Lower lobe of right lung (tissue), 2 donors: ENCODE measurements around the gene TARS3. TPM values are rescaled to one million over a fixed set of nuclear protein-coding genes. Genes with fewer than 3 reads are reported as not detected.
A peak's percentile ranks its signal among the peaks of the same experiment; 100 is the strongest.

ENCODE experiments used
- ATAC-seq, 2 donors: fragments of 200-7000 bp; cut with Tn5 transposase; one replicate each; pipeline ENCODE4 v1.9.1; 2020 to 2022; ENCODE audit warnings: mild to moderate bottlenecking in 2 of 2, moderate library complexity in 2 of 2
- DNase-seq: peaks from one replicate; pipeline ENCODE4 v3.0.0-alpha.2; 2020
- H3K27ac ChIP-seq: fragments of 200-600 bp; one replicate; pipeline ENCODE4 v1.8.0; 2022
- H3K27me3 ChIP-seq: fragments of 200-600 bp; one replicate; pipeline ENCODE4 v1.8.0; 2022; ENCODE audit warnings: low read depth
- H3K36me3 ChIP-seq: fragments of 200-600 bp; one replicate; pipeline ENCODE4 v1.8.0; 2022; ENCODE audit warnings: mild to moderate bottlenecking
- H3K4me1 ChIP-seq: fragments of 200-600 bp; one replicate; pipeline ENCODE4 v1.8.0; 2022
- H3K4me3 ChIP-seq: fragments of 200-600 bp; one replicate; pipeline ENCODE4 v1.8.0; 2022; ENCODE audit warnings: mild to moderate bottlenecking
- H3K9me3 ChIP-seq: fragments of 200-600 bp; one replicate; pipeline ENCODE4 v1.8.0; 2022
- CTCF ChIP-seq: fragments of 200-600 bp; IDR thresholded peaks from one replicate; pipeline ENCODE4 v1.8.0; 2022; ENCODE audit warnings: antibody characterized with exemption, mild to moderate bottlenecking
- intact Hi-C: fragments of 100-400 bp; cut with DNase I; formaldehyde crosslinking; loops from one replicate; pipeline ENCODE4 v1.11.0; 2022
- total RNA-seq: library from RNA; stranded (reverse); fragmentation: NEBNext Ultra II Directional; extraction: Animal tissue kit (Norgen Biotek cat#: 25700); gene quantifications from one replicate; pipeline ENCODE4 v1.2.1, GENCODE V29; 2021
- donor health status: DM: no; HTN: yes; CAD: no; lungs with severe emphysema.

The TARS3 gene
- total RNA-seq, 1 donor from 2014 or later, result 11.7 TPM

DNA sequence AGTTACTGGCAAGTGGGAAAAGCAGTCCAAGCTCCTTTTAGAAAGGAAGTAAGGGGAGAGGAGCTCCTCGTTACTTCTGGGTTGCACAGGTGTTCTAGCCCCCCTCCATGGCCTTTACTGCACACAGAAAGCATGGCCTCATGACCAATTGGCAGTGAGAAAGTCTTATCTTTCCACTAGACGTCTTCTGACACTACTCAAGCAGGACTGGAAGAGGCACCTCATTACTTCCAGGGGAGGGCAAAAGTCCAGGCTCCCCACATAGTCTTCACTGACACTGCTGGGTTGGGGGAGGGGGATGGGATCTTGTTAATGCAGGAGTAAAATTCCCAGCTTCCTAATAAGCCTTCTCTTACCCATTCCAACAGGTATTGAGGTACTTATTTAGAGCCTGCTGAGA is 44.5 kb downstream of the TARS3 start:
- ATAC-seq, result no peak

DNA sequence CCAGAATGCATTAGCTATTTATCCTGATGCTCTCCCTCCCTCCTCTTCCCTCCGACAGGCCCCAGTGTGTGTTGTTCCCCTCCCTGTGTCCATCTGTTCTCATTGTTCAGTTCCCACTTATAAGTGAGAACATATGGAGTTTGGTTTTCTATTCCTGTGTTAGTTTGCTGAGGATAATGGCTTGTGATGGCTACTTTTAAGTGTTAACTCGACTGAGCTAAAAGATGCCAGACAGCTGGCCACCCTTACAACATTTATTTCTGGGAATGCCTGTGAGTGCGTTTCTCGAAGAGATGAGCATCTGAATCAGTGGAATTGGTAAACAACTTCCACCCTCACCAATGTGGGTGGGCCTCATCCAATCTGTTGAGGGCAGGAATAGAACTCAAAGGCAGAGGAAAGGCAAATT is 47.3 kb downstream of the TARS3 start:
- no peaks in the 10 kb centered on the region for H3K9me3 ChIP-seq
- peaks cover 63% of the 10 kb centered on the region for H3K36me3 ChIP-seq
- ATAC-seq (no peak), DNase-seq (no peak)
- no peak overlapping the region for H3K4me3 ChIP-seq
- H3K27me3 ChIP-seq, result no peaks in the 10 kb centered on the region
- no peak overlapping the region for H3K27ac ChIP-seq
- H3K4me1 ChIP-seq, result no peaks in the 10 kb centered on the region
- no peak for TF ChIP-seq CTCF
- intact Hi-C loops, result no loop called here

More for the DNA sequence above, 44.5 kb downstream of the TARS3 start:
- H3K36me3 ChIP-seq, result peaks cover 60% of the 10 kb centered on the region
- no peak overlapping the region for H3K4me3 ChIP-seq
- no peak overlapping the region for H3K27ac ChIP-seq
- DNase-seq, result no peak
- H3K4me1 ChIP-seq, result no peaks in the 10 kb centered on the region
- no peaks in the 10 kb centered on the region for H3K27me3 ChIP-seq
- no peaks in the 10 kb centered on the region for H3K9me3 ChIP-seq
- no peak for TF ChIP-seq CTCF
- intact Hi-C loops, result no loop called here

DNA sequence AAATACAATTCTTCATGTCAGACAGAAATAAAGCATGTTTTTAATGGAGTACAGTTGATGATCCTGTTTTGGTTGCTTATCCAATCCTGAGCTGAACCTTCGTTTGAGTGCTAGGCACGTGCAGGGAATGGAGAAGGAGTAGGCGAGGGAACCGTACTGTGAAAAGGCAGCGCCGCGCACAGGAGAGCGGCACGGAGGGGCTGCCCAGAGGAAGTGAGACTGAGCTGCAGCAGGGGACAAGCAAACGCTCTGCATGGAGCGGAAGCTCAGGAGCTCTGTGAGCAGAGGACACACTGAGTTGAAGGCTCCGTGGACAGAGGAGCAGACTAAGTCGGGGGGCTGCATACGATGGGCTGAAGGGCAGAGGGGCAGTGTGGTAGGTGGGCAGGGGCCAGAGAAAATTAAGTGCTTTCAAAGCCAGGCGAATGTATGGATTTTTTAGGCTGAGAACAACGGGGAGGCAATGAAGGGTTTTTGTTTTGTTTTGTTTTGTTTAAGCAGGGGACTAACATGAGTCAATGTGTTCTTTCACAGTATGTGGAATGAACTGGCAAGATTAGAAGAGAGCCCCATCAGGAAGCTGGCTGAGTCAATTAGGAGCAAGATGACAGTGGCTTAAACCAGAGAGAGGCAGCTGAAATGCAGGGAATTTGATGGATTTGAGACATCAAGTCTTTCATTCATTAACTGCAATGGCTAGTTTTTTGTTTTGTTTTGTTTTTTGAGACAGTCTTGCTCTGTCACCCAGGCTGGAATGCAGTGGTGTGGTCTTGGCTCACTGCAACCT is 48.3 kb downstream of the TARS3 start:
- H3K9me3 ChIP-seq, result no peaks in the 10 kb centered on the region
- peaks cover 64% of the 10 kb centered on the region for H3K36me3 ChIP-seq
- no peak overlapping the region for H3K4me3 ChIP-seq
- ATAC-seq, result peak in 1 of 2 donors; percentile 25
- TF ChIP-seq CTCF, result no peak
- no peak overlapping the region for H3K27ac ChIP-seq
- intact Hi-C loops, result no loop called here
- DNase-seq, result no peak
- no peaks in the 10 kb centered on the region for H3K4me1 ChIP-seq
- H3K27me3 ChIP-seq, result no peaks in the 10 kb centered on the region

DNA sequence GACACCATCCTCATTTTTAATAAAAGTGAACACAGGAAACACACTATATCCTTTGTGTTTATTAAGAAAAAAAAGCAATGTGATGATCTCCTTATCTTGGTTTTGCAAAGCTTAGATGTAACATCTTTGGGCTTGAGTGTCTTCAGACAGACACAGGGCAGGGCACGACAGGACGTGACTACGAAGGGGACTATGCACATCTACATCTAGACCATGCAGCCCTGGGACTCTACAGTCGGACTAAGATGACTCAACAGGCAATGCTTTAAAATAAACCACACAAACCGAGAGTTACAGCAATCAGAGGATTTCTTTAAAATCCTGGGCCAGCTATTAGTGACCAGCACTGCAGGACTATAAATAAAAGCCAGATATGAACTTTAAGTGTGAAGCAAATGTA is 49.3 kb downstream of the TARS3 start:
- Histone ChIP-seq H3K27ac (no peak overlapping the region), H3K4me1 (no peaks in the 10 kb centered on the region), H3K27me3 (no peaks in the 10 kb centered on the region), H3K36me3 (peaks cover 67% of the 10 kb centered on the region), H3K9me3 (no peaks in the 10 kb centered on the region), H3K4me3 (no peak overlapping the region)
- no peak for ATAC-seq
- DNase-seq, result no peak
- TF ChIP-seq CTCF, result no peak
- intact Hi-C loops, result no loop called here

DNA sequence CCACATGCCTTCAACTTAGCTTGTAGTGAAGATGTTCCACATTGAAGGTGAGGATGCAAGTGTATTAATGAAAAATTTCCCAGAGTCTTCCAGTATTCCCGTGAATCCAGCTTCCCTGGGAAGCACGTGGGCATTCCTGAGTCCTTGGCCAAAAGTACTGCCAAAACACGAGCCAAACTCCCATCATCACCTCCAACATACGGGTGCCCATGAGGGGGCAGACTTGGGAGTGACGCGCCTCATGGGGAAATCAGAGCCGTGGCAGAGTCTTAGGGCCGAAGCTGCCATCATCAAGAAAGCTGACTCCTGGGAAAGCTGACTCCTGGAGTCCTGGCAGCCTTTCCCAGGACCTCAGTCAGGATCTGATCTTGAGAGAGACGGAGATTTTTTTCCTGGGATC is 52.0 kb downstream of the TARS3 start:
- no peak for DNase-seq
- intact Hi-C loops, result no loop called here
- H3K36me3 ChIP-seq, result peaks cover 67% of the 10 kb centered on the region

More for the DNA sequence above, 52.0 kb downstream of the TARS3 start:
- no peaks in the 10 kb centered on the region for H3K9me3 ChIP-seq
- no peak for ATAC-seq
- no peaks in the 10 kb centered on the region for H3K4me1 ChIP-seq
- TF ChIP-seq CTCF, result no peak
- H3K4me3 ChIP-seq, result no peak overlapping the region
- H3K27ac ChIP-seq, result no peak overlapping the region
- H3K27me3 ChIP-seq, result no peaks in the 10 kb centered on the region
